Nephron (organoid): ENCODE measurements around the gene BCAR3.

Experiments
- H3K27ac Mint-ChIP-seq, 3 experiments: 2 replicates each; pipeline ENCODE4 v1.8.0; 2020; ENCODE audit warnings: mixed read lengths in 3 of 3, mild to moderate bottlenecking in 2 of 3, moderate library complexity in 1 of 3
- H3K27me3 Mint-ChIP-seq: 2 replicates; pipeline ENCODE4 v1.8.0; 2021; ENCODE audit warnings: low read depth, mild to moderate bottlenecking, moderate library complexity, mixed read lengths
- H3K36me3 Mint-ChIP-seq: 2 replicates; pipeline ENCODE4 v1.8.0; 2020; ENCODE audit warnings: low read depth, mixed read lengths
- H3K4me1 Mint-ChIP-seq: 2 replicates; pipeline ENCODE4 v1.8.0; 2020; ENCODE audit warnings: mixed read lengths
- H3K4me3 Mint-ChIP-seq, 3 experiments: 2 replicates each; pipeline ENCODE4 v1.8.0; 2020; ENCODE audit warnings: mild to moderate bottlenecking in 3 of 3, mixed read lengths in 3 of 3, moderate library complexity in 2 of 3
- H3K9me3 Mint-ChIP-seq: 2 replicates; pipeline ENCODE4 v1.8.0; 2020; ENCODE audit warnings: mixed read lengths
- TF ChIP-seq, protein P1 (sequence below), 3 experiments: fragments of 200-600 bp; sonication (generic); IDR thresholded peaks; one replicate each; pipeline ENCODE4 v1.5.0; 2021; ENCODE audit warnings: antibody characterized with exemption in 3 of 3; ENCODE audit not compliant: unreplicated experiment in 3 of 3

BCAR3 gene

DNA sequence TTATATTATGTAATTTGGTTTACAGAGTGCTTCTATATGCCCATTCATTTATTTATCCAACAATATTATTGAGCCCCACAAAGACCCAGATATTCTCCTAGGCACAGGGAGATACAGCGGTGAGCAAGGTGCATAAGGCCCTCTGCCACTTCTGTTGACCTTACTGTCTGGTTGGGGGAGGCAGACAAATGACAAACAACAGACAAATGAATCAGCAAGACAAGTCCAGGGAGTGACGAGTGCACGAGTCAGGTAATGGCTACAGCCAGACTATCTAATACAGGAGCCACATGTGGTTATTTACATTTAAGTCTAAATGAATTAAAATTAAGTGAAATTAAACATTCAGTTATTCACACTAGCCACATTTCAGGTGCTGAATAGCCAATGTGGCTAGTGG, 22.0 kb upstream of the BCAR3 start:
- Mint-ChIP-seq H3K4me1 (peaks cover 30% of the 10 kb centered on the region), H3K27ac (peak overlapping the region in 2 of 3 experiments; percentile 20 to 44), H3K27me3 (peaks cover 23% of the 10 kb centered on the region), H3K9me3 (no peaks in the 10 kb centered on the region), H3K4me3 (no peak overlapping the region), H3K36me3 (no peaks in the 10 kb centered on the region)
- TF ChIP-seq, protein P1, sequence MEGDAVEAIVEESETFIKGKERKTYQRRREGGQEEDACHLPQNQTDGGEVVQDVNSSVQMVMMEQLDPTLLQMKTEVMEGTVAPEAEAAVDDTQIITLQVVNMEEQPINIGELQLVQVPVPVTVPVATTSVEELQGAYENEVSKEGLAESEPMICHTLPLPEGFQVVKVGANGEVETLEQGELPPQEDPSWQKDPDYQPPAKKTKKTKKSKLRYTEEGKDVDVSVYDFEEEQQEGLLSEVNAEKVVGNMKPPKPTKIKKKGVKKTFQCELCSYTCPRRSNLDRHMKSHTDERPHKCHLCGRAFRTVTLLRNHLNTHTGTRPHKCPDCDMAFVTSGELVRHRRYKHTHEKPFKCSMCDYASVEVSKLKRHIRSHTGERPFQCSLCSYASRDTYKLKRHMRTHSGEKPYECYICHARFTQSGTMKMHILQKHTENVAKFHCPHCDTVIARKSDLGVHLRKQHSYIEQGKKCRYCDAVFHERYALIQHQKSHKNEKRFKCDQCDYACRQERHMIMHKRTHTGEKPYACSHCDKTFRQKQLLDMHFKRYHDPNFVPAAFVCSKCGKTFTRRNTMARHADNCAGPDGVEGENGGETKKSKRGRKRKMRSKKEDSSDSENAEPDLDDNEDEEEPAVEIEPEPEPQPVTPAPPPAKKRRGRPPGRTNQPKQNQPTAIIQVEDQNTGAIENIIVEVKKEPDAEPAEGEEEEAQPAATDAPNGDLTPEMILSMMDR (IDR thresholded peaks at IDR 0.05; ENCODE audit: unreplicated experiment in 3 of 3): no peak

DNA sequence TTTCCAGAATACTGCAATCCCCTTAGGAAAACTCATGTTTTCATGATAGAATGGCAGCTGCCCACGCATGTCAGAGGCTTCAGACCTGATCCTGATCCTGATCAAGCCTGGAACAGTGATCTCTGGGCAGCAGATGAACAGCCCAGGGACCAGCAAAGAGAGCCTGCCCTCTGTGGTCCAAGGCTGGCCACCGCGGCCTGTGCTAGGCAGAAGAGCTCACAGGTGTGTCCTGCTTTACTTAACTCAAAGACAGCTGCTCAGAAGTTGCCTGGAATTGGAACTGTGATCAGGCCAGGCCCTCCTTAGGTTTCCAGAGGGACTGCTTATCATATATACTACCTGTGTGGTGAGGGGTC, 21.2 kb upstream of the BCAR3 start:
- H3K4me3 Mint-ChIP-seq: no peak overlapping the region
- H3K36me3 Mint-ChIP-seq: no peaks in the 10 kb centered on the region
- no peaks in the 10 kb centered on the region for H3K9me3 Mint-ChIP-seq
- TF ChIP-seq, protein P1 (IDR thresholded peaks at IDR 0.05; ENCODE audit: unreplicated experiment in 3 of 3): no peak
- peak overlapping the region; percentile 45 to 83 (median 76) for H3K27ac Mint-ChIP-seq
- peaks cover 26% of the 10 kb centered on the region for H3K4me1 Mint-ChIP-seq
- H3K27me3 Mint-ChIP-seq: peaks cover 18% of the 10 kb centered on the region

DNA sequence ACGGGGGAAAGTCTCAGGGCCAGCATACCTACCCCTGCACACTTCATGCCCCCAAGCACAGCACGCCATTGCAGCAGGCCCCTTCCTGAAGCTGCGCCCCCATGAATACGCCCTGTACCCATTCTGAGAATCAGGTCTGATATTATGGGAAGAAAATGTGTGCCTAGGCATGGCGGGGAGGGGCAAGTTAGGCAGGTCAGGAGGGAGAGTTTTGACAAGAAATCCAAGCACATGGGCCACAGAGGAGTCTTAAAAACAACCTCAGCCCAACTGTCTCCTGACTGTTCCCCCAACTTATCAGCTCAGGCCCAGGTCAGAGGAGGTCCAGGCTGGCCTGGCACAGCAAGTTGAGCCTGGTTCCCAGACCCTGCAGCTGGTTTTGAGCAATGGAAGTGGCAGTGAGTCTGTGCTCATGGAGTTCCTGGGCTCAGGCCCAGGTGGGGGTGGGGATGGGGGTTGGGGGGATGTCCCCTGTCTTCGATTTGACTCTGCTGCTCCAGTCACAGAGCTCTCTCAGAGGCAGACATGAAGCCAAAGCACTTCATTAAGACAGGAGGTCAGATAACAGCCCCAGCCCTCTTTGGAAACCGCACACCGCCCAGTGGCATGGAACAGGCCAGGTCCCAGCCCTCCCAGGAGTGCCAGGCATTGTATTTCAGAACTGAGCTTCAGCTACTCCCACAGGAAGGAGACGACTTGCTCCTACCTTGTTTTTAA, 20.6 kb upstream of the BCAR3 start:
- TF ChIP-seq, protein P1 (IDR thresholded peaks at IDR 0.05; ENCODE audit: unreplicated experiment in 3 of 3): no peak
- H3K9me3 Mint-ChIP-seq: no peaks in the 10 kb centered on the region
- peak overlapping the region; percentile 45 to 83 (median 76) for H3K27ac Mint-ChIP-seq
- peaks cover 18% of the 10 kb centered on the region for H3K27me3 Mint-ChIP-seq
- peaks cover 26% of the 10 kb centered on the region for H3K4me1 Mint-ChIP-seq
- no peaks in the 10 kb centered on the region for H3K36me3 Mint-ChIP-seq
- no peak overlapping the region for H3K4me3 Mint-ChIP-seq

DNA sequence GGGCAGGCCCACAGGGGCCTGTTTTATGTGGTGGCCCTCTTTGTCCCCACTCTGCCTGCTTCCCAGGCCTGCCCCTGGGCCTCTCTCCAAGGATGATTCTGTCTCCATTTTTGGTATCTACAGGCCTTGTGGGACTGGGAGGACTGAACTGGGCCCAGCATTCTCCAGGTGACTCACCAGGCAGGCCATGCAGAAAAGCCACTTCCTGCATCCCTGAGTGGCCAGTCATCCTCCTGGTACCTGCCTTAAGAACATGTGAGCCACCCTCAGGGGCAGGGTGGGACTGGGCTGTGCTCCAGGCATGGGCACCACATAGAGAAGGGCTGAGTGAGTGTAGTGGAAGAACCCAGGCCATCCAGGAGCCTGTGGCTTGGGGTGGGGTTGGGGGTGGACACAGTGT, 20.0 kb upstream of the BCAR3 start:
- TF ChIP-seq, protein P1 (IDR thresholded peaks at IDR 0.05; ENCODE audit: unreplicated experiment in 3 of 3): no peak
- Mint-ChIP-seq H3K4me1 (peaks cover 26% of the 10 kb centered on the region), H3K27ac (no peak overlapping the region), H3K9me3 (no peaks in the 10 kb centered on the region), H3K4me3 (no peak overlapping the region), H3K36me3 (no peaks in the 10 kb centered on the region), H3K27me3 (peaks cover 18% of the 10 kb centered on the region)

DNA sequence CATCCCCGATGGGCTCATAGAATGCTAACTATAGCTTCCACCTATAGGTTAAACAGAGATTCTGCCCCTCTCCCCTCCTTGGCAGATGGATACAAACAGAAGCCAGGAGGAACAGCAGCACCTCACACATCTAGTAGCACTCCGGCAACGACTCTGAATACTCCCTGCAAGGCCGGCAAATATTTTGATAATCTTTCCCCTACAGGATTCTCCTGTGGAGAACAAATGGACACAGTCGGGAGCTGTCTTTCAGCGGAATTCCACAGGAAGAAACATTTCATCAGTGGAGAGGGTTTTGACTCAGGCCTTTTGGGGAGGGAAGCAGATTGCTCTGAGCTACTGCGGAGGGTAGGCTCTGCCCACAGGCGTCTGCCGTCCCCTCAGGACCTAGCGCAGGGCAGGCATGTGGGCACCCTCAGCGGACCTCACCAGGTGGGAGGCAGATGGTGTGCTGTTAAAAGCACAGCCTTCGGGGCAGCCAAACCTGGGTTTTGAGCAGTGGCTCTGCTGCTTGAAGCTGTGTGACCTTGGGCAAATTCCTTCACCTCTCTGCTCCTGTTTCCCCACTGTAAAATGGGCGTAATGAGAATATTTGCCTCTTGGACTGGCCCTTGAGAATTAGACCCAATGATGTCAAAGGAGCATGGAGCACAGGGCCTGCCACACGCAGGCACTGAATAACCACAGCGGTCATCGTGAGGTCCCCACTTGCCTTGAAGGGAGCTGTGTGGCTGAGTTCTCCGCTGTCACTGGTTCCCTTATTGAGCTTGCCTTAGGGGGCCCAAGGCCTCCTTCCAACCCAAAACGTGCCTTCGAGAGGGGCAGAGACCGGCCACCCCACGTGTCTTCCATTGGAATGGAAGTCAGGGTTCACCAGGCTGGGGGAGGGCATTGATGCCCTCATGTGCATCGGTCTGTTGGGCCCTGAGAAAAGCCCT, 19.2 kb upstream of the BCAR3 start:
- Mint-ChIP-seq H3K4me1 (peaks cover 26% of the 10 kb centered on the region), H3K9me3 (no peaks in the 10 kb centered on the region), H3K27ac (peak overlapping the region; percentile 58 to 82 (median 77)), H3K27me3 (peaks cover 18% of the 10 kb centered on the region), H3K4me3 (peak overlapping the region in 2 of 3 experiments; percentile 5 to 24), H3K36me3 (no peaks in the 10 kb centered on the region)
- TF ChIP-seq, protein P1 (IDR thresholded peaks at IDR 0.05; ENCODE audit: unreplicated experiment in 3 of 3): no peak
